Astrocyte (in vitro differentiated cells and primary cell): ENCODE data around the gene ATF2. TPM values are rescaled to one million over a fixed set of nuclear protein-coding genes. Genes with fewer than 3 reads are reported as not detected.

Experiments used
- DNase-seq: peaks from one replicate; pipeline ENCODE4 v3.0.0-alpha.2; 2010; ENCODE audit warnings: low read depth
- FAIRE-seq: peaks from 2 replicates; lab custom pipeline; 2011; peaks lifted over from hg19 to GRCh38; lab: Jason Lieb, UNC
- H2AFZ ChIP-seq: 2 replicates; pipeline ENCODE4 v1.6.0; 2012; ENCODE audit warnings: low read depth, low read length, inconsistent platforms
- H3K27ac ChIP-seq: 2 replicates; pipeline ENCODE4 v1.5.1; 2011; ENCODE audit warnings: low read depth, low read length, inconsistent platforms
- H3K27me3 ChIP-seq: 2 replicates; pipeline ENCODE4 v1.6.0; 2011; ENCODE audit warnings: low read length, inconsistent platforms; ENCODE audit not compliant: insufficient read depth
- H3K36me3 ChIP-seq: 2 replicates; pipeline ENCODE4 v1.5.1; 2011; ENCODE audit warnings: low read length, inconsistent platforms; ENCODE audit not compliant: insufficient read depth
- H3K4me1 ChIP-seq: 2 replicates; pipeline ENCODE4 v1.5.1; 2011; ENCODE audit warnings: low read length, inconsistent platforms; ENCODE audit not compliant: insufficient read depth
- H3K4me2 ChIP-seq: 2 replicates; pipeline ENCODE4 v1.6.0; 2012; ENCODE audit warnings: low read length, inconsistent platforms
- H3K4me3 ChIP-seq: 2 replicates; pipeline ENCODE4 v1.5.1; 2011; ENCODE audit warnings: low read depth, mild to moderate bottlenecking, low read length, inconsistent platforms; ENCODE audit not compliant: insufficient read depth
- H3K79me2 ChIP-seq: 2 replicates; pipeline ENCODE4 v1.6.0; 2012; ENCODE audit warnings: mild to moderate bottlenecking, low read length, inconsistent platforms; ENCODE audit not compliant: insufficient read depth
- H3K9ac ChIP-seq: 2 replicates; pipeline ENCODE4 v1.6.0; 2012; ENCODE audit warnings: mild to moderate bottlenecking, low read length, inconsistent platforms
- H3K9me3 ChIP-seq: 2 replicates; pipeline ENCODE4 v1.5.1; 2012; ENCODE audit warnings: low read depth, mild to moderate bottlenecking, low read length, inconsistent platforms; ENCODE audit not compliant: insufficient read depth
- H4K20me1 ChIP-seq: 2 replicates; pipeline ENCODE4 v1.6.0; 2012; ENCODE audit warnings: low read length, inconsistent platforms; ENCODE audit not compliant: insufficient read depth
- H3K27ac Mint-ChIP-seq: one replicate; pipeline ENCODE4 v1.8.0; 2021; ENCODE audit warnings: mild to moderate bottlenecking, mixed read lengths; ENCODE audit not compliant: unreplicated experiment
- H3K27me3 Mint-ChIP-seq: one replicate; pipeline ENCODE4 v1.8.0; 2021; ENCODE audit warnings: low read depth, mixed read lengths; ENCODE audit not compliant: unreplicated experiment
- H3K36me3 Mint-ChIP-seq: one replicate; pipeline ENCODE4 v1.8.0; 2021; ENCODE audit warnings: low read depth, mixed read lengths; ENCODE audit not compliant: unreplicated experiment
- H3K4me1 Mint-ChIP-seq: one replicate; pipeline ENCODE4 v1.8.0; 2021; ENCODE audit warnings: low read depth, mixed read lengths; ENCODE audit not compliant: unreplicated experiment
- H3K4me3 Mint-ChIP-seq: one replicate; pipeline ENCODE4 v1.8.0; 2021; ENCODE audit warnings: mild to moderate bottlenecking, moderate library complexity, mixed read lengths; ENCODE audit not compliant: unreplicated experiment
- H3K9me3 Mint-ChIP-seq: one replicate; pipeline ENCODE4 v1.8.0; 2021; ENCODE audit warnings: mild to moderate bottlenecking, mixed read lengths; ENCODE audit not compliant: unreplicated experiment
- CTCF ChIP-seq: IDR thresholded peaks from 2 replicates; pipeline ENCODE4 v1.5.1; 2011; ENCODE audit warnings: low read depth, mild to moderate bottlenecking, inconsistent platforms, low read length, moderate library complexity; ENCODE audit not compliant: insufficient read depth
- EZH2 ChIP-seq: IDR thresholded peaks from 2 replicates; pipeline ENCODE4 v1.6.1; 2012; ENCODE audit warnings: mild to moderate bottlenecking, low read length, inconsistent platforms; ENCODE audit not compliant: insufficient read depth
- total RNA-seq: library from RNA; stranded (reverse); gene quantifications from 2 replicates; pipeline ENCODE4 v1.2.1, GENCODE V29; 2021

The ATF2 gene
- total RNA-seq, 1 donor from 2014 or later: 54.7 TPM

GRCh38 chr2:175035806-175036205, 132.2 kb downstream of the ATF2 start:
- Mint-ChIP-seq H3K27ac (no peak overlapping the region), H3K9me3 (no peaks in the 10 kb centered on the region), H3K4me1 (peaks cover 7% of the 10 kb centered on the region), H3K36me3 (peaks cover 2% of the 10 kb centered on the region), H3K4me3 (peak overlapping the region; percentile 23), H3K27me3 (no peaks in the 10 kb centered on the region)
- TF ChIP-seq CTCF: no peak
- no peak for TF ChIP-seq EZH2
- H3K4me2 ChIP-seq: no peak overlapping the region
- no peaks in the 10 kb centered on the region for H3K79me2 ChIP-seq
- H3K4me1 ChIP-seq: no peaks in the 10 kb centered on the region
- H3K27ac ChIP-seq: no peak overlapping the region
- DNase-seq (no peak), FAIRE-seq (no peak)
- H3K27me3 ChIP-seq: no peaks in the 10 kb centered on the region
- no peak overlapping the region for H3K9ac ChIP-seq
- H3K4me3 ChIP-seq: no peak overlapping the region
- H4K20me1 ChIP-seq: no peaks in the 10 kb centered on the region
- no peak overlapping the region for H2AFZ ChIP-seq
- no peaks in the 10 kb centered on the region for H3K9me3 ChIP-seq
- H3K36me3 ChIP-seq: no peaks in the 10 kb centered on the region

- DNase-seq: no peak
- no peak overlapping the region for H3K4me3 ChIP-seq
- Mint-ChIP-seq H3K27ac (no peak overlapping the region), H3K4me1 (peaks cover 7% of the 10 kb centered on the region), H3K4me3 (no peak overlapping the region), H3K36me3 (peaks cover 2% of the 10 kb centered on the region), H3K9me3 (no peaks in the 10 kb centered on the region), H3K27me3 (no peaks in the 10 kb centered on the region)
- H4K20me1 ChIP-seq: no peaks in the 10 kb centered on the region
- no peak overlapping the region for H3K9ac ChIP-seq
- no peaks in the 10 kb centered on the region for H3K36me3 ChIP-seq
- no peak overlapping the region for H3K27ac ChIP-seq
- no peak overlapping the region for H3K4me2 ChIP-seq
- H2AFZ ChIP-seq: no peak overlapping the region
- TF ChIP-seq EZH2 (no peak), CTCF (no peak)
- no peaks in the 10 kb centered on the region for H3K9me3 ChIP-seq
- H3K4me1 ChIP-seq: no peaks in the 10 kb centered on the region
- no peaks in the 10 kb centered on the region for H3K27me3 ChIP-seq
- no peak for FAIRE-seq
- H3K79me2 ChIP-seq: no peaks in the 10 kb centered on the region
Measured at GRCh38 chr2:175034716-175035115, 133.3 kb downstream of the ATF2 start.

- H3K4me1 Mint-ChIP-seq: peaks cover 2% of the 10 kb centered on the region
- no peaks in the 10 kb centered on the region for H3K36me3 Mint-ChIP-seq
- Histone ChIP-seq H3K27me3 (no peaks in the 10 kb centered on the region), H3K4me2 (no peak overlapping the region), H2AFZ (no peak overlapping the region), H3K4me3 (no peak overlapping the region), H3K9me3 (no peaks in the 10 kb centered on the region), H3K4me1 (no peaks in the 10 kb centered on the region), H3K79me2 (no peaks in the 10 kb centered on the region), H3K36me3 (no peaks in the 10 kb centered on the region), H3K9ac (no peak overlapping the region), H4K20me1 (no peaks in the 10 kb centered on the region), H3K27ac (no peak overlapping the region)
- DNase-seq (peak; percentile 10), FAIRE-seq (no peak)
- no peak overlapping the region for H3K27ac Mint-ChIP-seq
- H3K4me3 Mint-ChIP-seq: no peak overlapping the region
- no peaks in the 10 kb centered on the region for H3K27me3 Mint-ChIP-seq
- no peaks in the 10 kb centered on the region for H3K9me3 Mint-ChIP-seq
- TF ChIP-seq EZH2: no peak
- peak; percentile 35 for TF ChIP-seq CTCF
Measured at GRCh38 chr2:175030380-175031271, 137.4 kb downstream of the ATF2 start.
